ENCODE data around the gene RAB8B. TPM values are rescaled to one million over a fixed set of nuclear protein-coding genes. Genes with fewer than 3 reads are reported as not detected.
A peak's percentile ranks its signal among the peaks of the same experiment; 100 is the strongest.

The RAB8B gene
- polyA plus RNA-seq, 3 donors = 22.0 to 77.3 (median 58.9) TPM

DNA sequence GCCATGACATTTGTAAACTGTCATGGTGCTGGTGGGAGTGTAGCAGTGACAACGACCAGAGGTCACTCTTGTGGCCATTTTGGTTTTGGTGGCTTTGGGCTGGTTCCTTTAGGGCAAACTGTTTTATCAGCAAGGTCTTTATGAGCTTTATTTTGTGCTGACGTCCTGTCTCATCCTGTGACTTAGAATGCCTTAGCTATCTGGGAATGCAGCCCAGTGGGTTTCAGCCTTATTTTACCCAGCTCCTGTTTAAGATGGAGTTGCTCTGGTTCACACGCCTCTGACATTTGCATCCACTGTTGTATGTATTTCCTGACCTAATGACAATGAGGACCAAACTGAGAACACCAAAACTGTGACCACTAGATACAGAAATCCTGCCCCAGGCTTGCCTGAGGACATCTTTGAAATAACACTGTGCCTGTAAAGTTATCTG, 37.6 kb downstream of the RAB8B start:
- H3K27me3 ChIP-seq (ENCODE audit: control insufficient read depth in 2 of 2, insufficient read depth in 2 of 2, low read length in 2 of 2) = no peaks in the 10 kb centered on the region
- WGBS (ENCODE audit: insufficient coverage) = 72% methylated on average over 2 of the region's 3 CpGs
- H3K79me2 ChIP-seq (ENCODE audit: insufficient read depth, low read length) = peaks cover 95% of the 10 kb centered on the region
- H4K20me1 ChIP-seq (ENCODE audit: insufficient read depth, low read length) = peaks cover 74% of the 10 kb centered on the region
- H3K9ac ChIP-seq (ENCODE audit: insufficient read depth, low read length, poor library complexity, severe bottlenecking) = no peak overlapping the region
- peaks cover 8 to 31% of the 10 kb centered on the region in 2 donors for H3K36me3 ChIP-seq (replicated peaks in 1 of 2; ENCODE audit: control insufficient read depth in 1 of 2, insufficient read depth in 2 of 2, low read length in 2 of 2)
- peak overlapping the region in 1 of 3 experiments; percentile 52 for H3K4me3 ChIP-seq (replicated peaks in 1 of 3; ENCODE audit: low read depth in 2 of 3, low read length in 3 of 3)
- H3K4me2 ChIP-seq (replicated peaks; ENCODE audit: extremely low read depth, low read length, poor library complexity, severe bottlenecking) = no peak overlapping the region
- TF ChIP-seq, protein P1, sequence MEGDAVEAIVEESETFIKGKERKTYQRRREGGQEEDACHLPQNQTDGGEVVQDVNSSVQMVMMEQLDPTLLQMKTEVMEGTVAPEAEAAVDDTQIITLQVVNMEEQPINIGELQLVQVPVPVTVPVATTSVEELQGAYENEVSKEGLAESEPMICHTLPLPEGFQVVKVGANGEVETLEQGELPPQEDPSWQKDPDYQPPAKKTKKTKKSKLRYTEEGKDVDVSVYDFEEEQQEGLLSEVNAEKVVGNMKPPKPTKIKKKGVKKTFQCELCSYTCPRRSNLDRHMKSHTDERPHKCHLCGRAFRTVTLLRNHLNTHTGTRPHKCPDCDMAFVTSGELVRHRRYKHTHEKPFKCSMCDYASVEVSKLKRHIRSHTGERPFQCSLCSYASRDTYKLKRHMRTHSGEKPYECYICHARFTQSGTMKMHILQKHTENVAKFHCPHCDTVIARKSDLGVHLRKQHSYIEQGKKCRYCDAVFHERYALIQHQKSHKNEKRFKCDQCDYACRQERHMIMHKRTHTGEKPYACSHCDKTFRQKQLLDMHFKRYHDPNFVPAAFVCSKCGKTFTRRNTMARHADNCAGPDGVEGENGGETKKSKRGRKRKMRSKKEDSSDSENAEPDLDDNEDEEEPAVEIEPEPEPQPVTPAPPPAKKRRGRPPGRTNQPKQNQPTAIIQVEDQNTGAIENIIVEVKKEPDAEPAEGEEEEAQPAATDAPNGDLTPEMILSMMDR (IDR thresholded peaks at IDR 0.05) = no peak
- H3K4me1 ChIP-seq (ENCODE audit: control insufficient read depth in 1 of 2, insufficient read depth in 2 of 2, low read length in 2 of 2) = peaks cover 44 to 73% of the 10 kb centered on the region in 2 donors
- DNase-seq = no peak
- Mint-ChIP-seq H3K27me3 (ENCODE audit: low read depth in 3 of 3) (no peaks in the 10 kb centered on the region), H3K4me3 (peak overlapping the region in 1 of 2 donors; percentile 71), H3K9me3 (no peaks in the 10 kb centered on the region), H3K36me3 (peaks cover 32 to 52% of the 10 kb centered on the region in 2 donors), H3K27ac (peak overlapping the region; percentile 71 to 93 (median 87)), H3K4me1 (peaks cover 69% of the 10 kb centered on the region)
- H3K27ac ChIP-seq (ENCODE audit: low read depth in 1 of 2, low read length in 2 of 2) = peak overlapping the region in 1 of 2 donors; percentile 70
- intact Hi-C loops (cut with micrococcal nuclease) = no loop called here
- no peaks in the 10 kb centered on the region for H3K9me3 ChIP-seq (replicated peaks in 1 of 2; ENCODE audit: control insufficient read depth in 1 of 2, insufficient read depth in 1 of 2, low read length in 2 of 2)
- H2AFZ ChIP-seq (ENCODE audit: insufficient read depth, low read depth, low read length, poor library complexity, severe bottlenecking) = peak overlapping the region; percentile 25

DNA sequence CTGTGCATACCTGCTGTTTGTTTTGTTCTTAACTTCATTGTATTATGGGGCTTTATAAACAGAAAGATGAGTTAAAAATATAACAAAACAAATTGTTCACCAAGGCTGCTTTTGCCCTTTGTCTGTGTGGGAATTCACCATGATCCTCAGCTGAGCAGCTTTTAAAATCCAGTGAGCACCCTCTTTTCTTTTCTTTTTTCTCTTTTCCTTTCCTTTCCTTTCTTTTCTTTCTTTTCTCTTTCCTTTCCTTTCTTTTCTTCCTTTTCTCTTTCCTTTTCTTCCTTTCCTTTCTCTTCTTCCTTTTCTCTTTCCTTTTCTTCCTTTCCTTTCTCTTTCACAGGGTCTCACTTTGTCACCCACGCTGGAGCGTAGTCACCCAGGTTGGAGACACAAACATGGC, 38.3 kb downstream of the RAB8B start:
- H3K4me3 ChIP-seq (replicated peaks in 1 of 3; ENCODE audit: low read depth in 2 of 3, low read length in 3 of 3) = no peak overlapping the region
- TF ChIP-seq, protein P1 (IDR thresholded peaks at IDR 0.05) = no peak
- no peak overlapping the region for H3K9ac ChIP-seq (ENCODE audit: insufficient read depth, low read length, poor library complexity, severe bottlenecking)
- intact Hi-C loops (cut with micrococcal nuclease) = no loop called here
- H3K4me1 Mint-ChIP-seq = peaks cover 71% of the 10 kb centered on the region
- no peak overlapping the region for H3K4me3 Mint-ChIP-seq
- no peak overlapping the region for H2AFZ ChIP-seq (ENCODE audit: insufficient read depth, low read depth, low read length, poor library complexity, severe bottlenecking)
- H3K79me2 ChIP-seq (ENCODE audit: insufficient read depth, low read length) = peaks cover 94% of the 10 kb centered on the region
- peaks cover 32 to 52% of the 10 kb centered on the region in 2 donors for H3K36me3 Mint-ChIP-seq
- peaks cover 69% of the 10 kb centered on the region for H4K20me1 ChIP-seq (ENCODE audit: insufficient read depth, low read length)
- H3K4me2 ChIP-seq (replicated peaks; ENCODE audit: extremely low read depth, low read length, poor library complexity, severe bottlenecking) = no peak overlapping the region
- H3K36me3 ChIP-seq (replicated peaks in 1 of 2; ENCODE audit: control insufficient read depth in 1 of 2, insufficient read depth in 2 of 2, low read length in 2 of 2) = peaks cover 8 to 31% of the 10 kb centered on the region in 2 donors
- no peaks in the 10 kb centered on the region for H3K9me3 ChIP-seq (replicated peaks in 1 of 2; ENCODE audit: control insufficient read depth in 1 of 2, insufficient read depth in 1 of 2, low read length in 2 of 2)
- H3K27me3 Mint-ChIP-seq (ENCODE audit: low read depth in 3 of 3) = no peaks in the 10 kb centered on the region
- no peaks in the 10 kb centered on the region for H3K27me3 ChIP-seq (ENCODE audit: control insufficient read depth in 2 of 2, insufficient read depth in 2 of 2, low read length in 2 of 2)
- WGBS (ENCODE audit: insufficient coverage) = no CpG with 5 or more reads among the region's 2 CpGs
- H3K4me1 ChIP-seq (ENCODE audit: control insufficient read depth in 1 of 2, insufficient read depth in 2 of 2, low read length in 2 of 2) = peaks cover 44 to 77% of the 10 kb centered on the region in 2 donors
- H3K27ac Mint-ChIP-seq = peak overlapping the region in 6 of 7 donors; percentile 37 to 93 (median 78)
- H3K9me3 Mint-ChIP-seq = no peaks in the 10 kb centered on the region
- H3K27ac ChIP-seq (ENCODE audit: low read depth in 1 of 2, low read length in 2 of 2) = peak overlapping the region in 1 of 2 donors; percentile 37
- no peak for DNase-seq
